OCI-LY1 (cell line): Measurements from ENCODE around the gene GALNT8.
A peak's percentile ranks its signal among the peaks of the same experiment; 100 is the strongest.

Source experiments
- H2AFZ ChIP-seq: fragments of 200-600 bp; sonication (generic), shearing (Covaris generic); 2 replicates; pipeline ENCODE4 v1.6.0; 2014; ENCODE audit warnings: antibody characterized with exemption, mild to moderate bottlenecking, low read length
- H3F3A ChIP-seq: fragments of 200-600 bp; sonication (generic), shearing (Covaris generic); 2 replicates; pipeline ENCODE4 v1.6.0; 2014; ENCODE audit warnings: mild to moderate bottlenecking, antibody characterized with exemption, low read length, moderate library complexity; ENCODE audit not compliant: insufficient read depth
- H3K27ac ChIP-seq: fragments of 200-600 bp; sonication (generic); 2 replicates; pipeline ENCODE4 v1.5.1; 2014; ENCODE audit warnings: low read length, mixed run types, mild to moderate bottlenecking, low read depth; ENCODE audit not compliant: poor library complexity, severe bottlenecking
- H3K27me3 ChIP-seq: fragments of 200-600 bp; sonication (generic); 2 replicates; pipeline ENCODE4 v1.6.0; 2014; ENCODE audit warnings: antibody characterized with exemption, mild to moderate bottlenecking, low read length, moderate library complexity; ENCODE audit not compliant: insufficient read depth
- H3K36me3 ChIP-seq: fragments of 200-600 bp; sonication (generic); 2 replicates; pipeline ENCODE4 v1.6.1; 2014; ENCODE audit warnings: mild to moderate bottlenecking, antibody characterized with exemption, low read length, moderate library complexity, mixed read lengths; ENCODE audit not compliant: insufficient read depth
- H3K4me1 ChIP-seq: fragments of 200-600 bp; sonication (generic); 2 replicates; pipeline ENCODE4 v1.5.1; 2014; ENCODE audit warnings: mild to moderate bottlenecking, low read length, moderate library complexity; ENCODE audit not compliant: insufficient read depth, severe bottlenecking
- H3K4me2 ChIP-seq: fragments of 200-600 bp; sonication (generic), shearing (Covaris generic); 2 replicates; pipeline ENCODE4 v1.6.1; 2014; ENCODE audit warnings: low read length
- H3K4me3 ChIP-seq: fragments of 200-600 bp; sonication (generic); 2 replicates; pipeline ENCODE4 v1.5.1; 2014; ENCODE audit warnings: low read length, low read depth, mild to moderate bottlenecking, mixed read lengths; ENCODE audit not compliant: poor library complexity, severe bottlenecking
- H3K79me2 ChIP-seq: fragments of 200-600 bp; shearing (Covaris generic); 2 replicates; pipeline ENCODE4 v1.6.1; 2016; ENCODE audit warnings: mixed run types, low read length, mixed read lengths; ENCODE audit not compliant: insufficient read depth
- H3K9ac ChIP-seq: fragments of 200-600 bp; sonication (generic), shearing (Covaris generic); 2 replicates; pipeline ENCODE4 v1.6.1; 2014; ENCODE audit warnings: mild to moderate bottlenecking, low read length, mixed read lengths
- H3K9me2 ChIP-seq: fragments of 200-600 bp; sonication (generic), shearing (Covaris generic); 2 replicates; pipeline ENCODE4 v1.6.1; 2014; ENCODE audit warnings: low read depth, mild to moderate bottlenecking, low read length, mixed read lengths
- H3K9me3 ChIP-seq: fragments of 200-600 bp; shearing (Covaris generic); 2 replicates; pipeline ENCODE4 v1.6.1; 2014; ENCODE audit warnings: low read length, mixed read lengths
- H4K20me1 ChIP-seq: fragments of 200-600 bp; sonication (generic), shearing (Covaris generic); 2 replicates; pipeline ENCODE4 v1.6.0; 2016; ENCODE audit warnings: mild to moderate bottlenecking, low read length; ENCODE audit not compliant: insufficient read depth
- EZH2 ChIP-seq: fragments of 200-600 bp; sonication (generic), shearing (Covaris generic); IDR thresholded peaks from 2 replicates; pipeline ENCODE4 v1.8.0; 2017; ENCODE audit warnings: borderline replicate concordance, mixed run types, mild to moderate bottlenecking, antibody characterized with exemption, low read length, moderate library complexity, mixed read lengths
- TF ChIP-seq, protein P1 (sequence below): fragments of 200-600 bp; sonication (generic), shearing (Covaris generic); IDR thresholded peaks from 2 replicates; pipeline ENCODE4 v1.5.1; 2017; ENCODE audit warnings: mild to moderate bottlenecking, antibody characterized with exemption, low read length, moderate library complexity, mixed read lengths

GALNT8 gene

DNA sequence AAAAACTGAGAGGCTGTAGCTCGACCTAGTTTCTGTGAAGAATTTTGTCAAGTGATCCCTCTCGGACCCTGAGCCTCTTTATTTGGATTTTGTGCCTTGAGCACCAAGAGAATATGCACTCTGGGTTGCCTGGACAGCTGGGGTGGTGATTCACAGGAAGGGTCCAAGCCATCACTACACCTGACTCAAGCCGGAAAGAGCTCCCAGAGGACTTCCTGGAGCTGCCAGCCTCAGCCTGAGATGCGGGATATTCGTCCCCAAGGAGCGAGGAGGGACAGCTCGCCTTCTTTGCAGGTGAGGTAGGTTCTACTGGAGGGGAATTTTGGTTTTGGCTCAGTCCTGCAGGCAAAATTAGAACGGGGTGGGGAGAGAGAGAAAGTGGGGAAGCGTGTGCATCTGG, 94.3 kb downstream of the GALNT8 start:
- TF ChIP-seq EZH2: no peak
- TF ChIP-seq, protein P1, sequence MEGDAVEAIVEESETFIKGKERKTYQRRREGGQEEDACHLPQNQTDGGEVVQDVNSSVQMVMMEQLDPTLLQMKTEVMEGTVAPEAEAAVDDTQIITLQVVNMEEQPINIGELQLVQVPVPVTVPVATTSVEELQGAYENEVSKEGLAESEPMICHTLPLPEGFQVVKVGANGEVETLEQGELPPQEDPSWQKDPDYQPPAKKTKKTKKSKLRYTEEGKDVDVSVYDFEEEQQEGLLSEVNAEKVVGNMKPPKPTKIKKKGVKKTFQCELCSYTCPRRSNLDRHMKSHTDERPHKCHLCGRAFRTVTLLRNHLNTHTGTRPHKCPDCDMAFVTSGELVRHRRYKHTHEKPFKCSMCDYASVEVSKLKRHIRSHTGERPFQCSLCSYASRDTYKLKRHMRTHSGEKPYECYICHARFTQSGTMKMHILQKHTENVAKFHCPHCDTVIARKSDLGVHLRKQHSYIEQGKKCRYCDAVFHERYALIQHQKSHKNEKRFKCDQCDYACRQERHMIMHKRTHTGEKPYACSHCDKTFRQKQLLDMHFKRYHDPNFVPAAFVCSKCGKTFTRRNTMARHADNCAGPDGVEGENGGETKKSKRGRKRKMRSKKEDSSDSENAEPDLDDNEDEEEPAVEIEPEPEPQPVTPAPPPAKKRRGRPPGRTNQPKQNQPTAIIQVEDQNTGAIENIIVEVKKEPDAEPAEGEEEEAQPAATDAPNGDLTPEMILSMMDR: no peak

DNA sequence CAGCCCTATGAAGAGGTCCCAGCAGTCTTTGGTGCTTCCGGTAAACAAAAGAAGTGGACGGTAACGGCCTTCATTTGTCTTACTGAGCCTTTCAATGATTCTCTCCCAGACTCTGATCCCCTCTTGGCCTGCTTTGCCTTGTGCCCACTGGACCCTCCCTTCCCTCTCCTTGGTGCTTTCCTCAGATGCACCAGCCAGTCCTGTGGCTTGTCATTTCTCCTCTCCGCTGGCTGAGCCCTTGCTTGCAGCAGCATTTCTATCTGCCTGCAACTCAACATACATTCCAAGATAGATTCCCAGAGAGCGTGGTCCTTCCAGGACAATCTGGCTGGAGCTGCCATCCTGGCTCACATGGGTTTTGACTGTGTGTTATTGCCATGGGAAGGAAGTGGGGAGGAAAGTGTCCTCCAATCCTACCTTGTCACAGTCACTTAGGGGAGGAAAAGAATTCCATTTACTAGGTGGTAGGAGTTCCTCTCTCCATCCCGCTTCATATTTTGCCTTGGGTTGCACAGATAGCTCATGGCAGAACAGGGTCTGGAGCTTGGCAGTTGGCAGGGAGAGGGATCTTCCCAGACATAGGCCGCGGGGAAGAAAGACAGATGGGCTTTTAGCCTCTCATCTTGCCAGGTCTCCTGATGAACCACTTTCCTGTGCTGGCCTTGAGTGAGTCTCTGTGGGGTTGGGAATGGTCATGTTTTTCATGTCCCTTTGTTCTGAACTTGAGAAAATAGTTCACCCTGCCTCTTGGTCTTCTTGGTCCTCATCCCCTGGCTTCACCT, 96.7 kb downstream of the GALNT8 start:
- Histone ChIP-seq H3K9me2 (no peaks in the 10 kb centered on the region), H3K4me1 (peaks cover 60% of the 10 kb centered on the region), H3K9ac (no peak overlapping the region; the same call in 1 of the 2 replicates), H3K27me3 (no peaks in the 10 kb centered on the region), H3K36me3 (peaks cover 22% of the 10 kb centered on the region), H4K20me1 (no peaks in the 10 kb centered on the region), H3K27ac (peak overlapping the region; percentile 82), H3K79me2 (no peaks in the 10 kb centered on the region), H3F3A (no peaks in the 10 kb centered on the region; the same call in 1 of the 2 replicates), H2AFZ (no peak overlapping the region), H3K9me3 (no peaks in the 10 kb centered on the region), H3K4me3 (no peak overlapping the region), H3K4me2 (peak overlapping the region; percentile 49; the same call in 1 of the 2 replicates)
- TF ChIP-seq EZH2: no peak
- TF ChIP-seq, protein P1: no peak

More for the DNA sequence above, 94.3 kb downstream of the GALNT8 start:
- peaks cover 44% of the 10 kb centered on the region for H3K36me3 ChIP-seq
- no peak overlapping the region for H3K27ac ChIP-seq
- no peaks in the 10 kb centered on the region for H3K9me3 ChIP-seq
- no peaks in the 10 kb centered on the region; the same call in 1 of the 2 replicates for H3F3A ChIP-seq
- no peak overlapping the region for H3K4me2 ChIP-seq
- H3K79me2 ChIP-seq: no peaks in the 10 kb centered on the region
- H3K27me3 ChIP-seq: no peaks in the 10 kb centered on the region
- H3K4me3 ChIP-seq: no peak overlapping the region
- peaks cover 35% of the 10 kb centered on the region for H3K4me1 ChIP-seq
- no peaks in the 10 kb centered on the region for H3K9me2 ChIP-seq
- no peak overlapping the region for H2AFZ ChIP-seq
- H4K20me1 ChIP-seq: no peaks in the 10 kb centered on the region
- H3K9ac ChIP-seq: no peak overlapping the region

DNA sequence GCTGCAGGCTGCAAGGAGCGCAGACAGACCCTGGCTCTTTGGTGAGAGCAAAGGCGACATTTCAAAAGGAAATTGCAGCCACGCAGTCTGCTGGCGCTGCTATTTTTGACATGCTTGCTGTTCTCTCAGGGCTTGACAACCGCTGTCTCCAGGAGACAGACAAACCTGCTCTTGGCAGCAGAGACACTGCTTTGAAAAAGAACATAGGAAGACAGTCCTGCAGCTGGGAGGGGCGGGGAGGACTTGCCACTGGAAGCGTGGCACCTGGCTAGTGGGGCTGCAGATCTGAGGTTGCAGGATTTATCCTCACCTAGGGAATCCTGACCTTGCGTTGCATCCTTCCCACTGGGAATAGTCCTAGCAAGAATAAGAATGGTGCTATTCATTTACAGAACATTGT, 97.7 kb downstream of the GALNT8 start:
- H4K20me1 ChIP-seq: no peaks in the 10 kb centered on the region
- TF ChIP-seq, protein P1: no peak
- TF ChIP-seq EZH2: no peak
- H3K4me1 ChIP-seq: peaks cover 69% of the 10 kb centered on the region
- no peaks in the 10 kb centered on the region for H3K79me2 ChIP-seq
- H3K4me3 ChIP-seq: peak overlapping the region; percentile 3
- peak overlapping the region; percentile 49; the same call in 1 of the 2 replicates for H3K4me2 ChIP-seq
- H2AFZ ChIP-seq: no peak overlapping the region
- peak overlapping the region; percentile 24; the same call in 1 of the 2 replicates for H3K9ac ChIP-seq
- no peaks in the 10 kb centered on the region; the same call in 1 of the 2 replicates for H3F3A ChIP-seq
- H3K27me3 ChIP-seq: no peaks in the 10 kb centered on the region
- no peaks in the 10 kb centered on the region for H3K9me3 ChIP-seq
- H3K27ac ChIP-seq: peak overlapping the region; percentile 82
- H3K9me2 ChIP-seq: no peaks in the 10 kb centered on the region
- peaks cover 22% of the 10 kb centered on the region for H3K36me3 ChIP-seq
